IPS-11a (cell line): ENCODE results near the gene ST14.

Experiments used
- H3K4me3 ChIP-seq: one replicate; pipeline ENCODE4 v1.5.1; 2013; ENCODE audit warnings: low read depth, low read length, control low read depth

The ST14 gene

DNA sequence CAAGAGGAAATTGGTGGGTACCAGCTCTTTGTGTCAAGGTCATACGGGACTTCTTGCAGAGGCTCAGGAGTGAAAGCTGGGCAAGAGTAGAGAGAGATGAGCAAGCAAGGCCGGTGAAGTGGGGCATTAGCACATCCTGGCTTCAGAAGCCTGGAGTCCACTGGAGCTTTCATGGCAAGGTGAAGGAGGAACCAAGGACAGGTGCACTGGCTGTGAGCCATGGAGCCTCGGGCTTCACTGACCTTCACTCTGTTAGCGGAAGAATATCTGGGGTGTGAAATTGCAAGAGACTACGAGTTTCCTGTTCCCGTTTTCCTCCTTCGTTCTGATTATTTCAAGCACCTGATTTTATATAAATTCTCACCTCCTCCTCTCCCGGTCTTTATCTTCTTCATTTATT is 25.9 kb upstream of the ST14 start:
- H3K4me3 ChIP-seq: no peak overlapping the region

GRCh38 chr11:130136107-130136506 is 23.5 kb upstream of the ST14 start:
- H3K4me3 ChIP-seq: no peak overlapping the region

DNA sequence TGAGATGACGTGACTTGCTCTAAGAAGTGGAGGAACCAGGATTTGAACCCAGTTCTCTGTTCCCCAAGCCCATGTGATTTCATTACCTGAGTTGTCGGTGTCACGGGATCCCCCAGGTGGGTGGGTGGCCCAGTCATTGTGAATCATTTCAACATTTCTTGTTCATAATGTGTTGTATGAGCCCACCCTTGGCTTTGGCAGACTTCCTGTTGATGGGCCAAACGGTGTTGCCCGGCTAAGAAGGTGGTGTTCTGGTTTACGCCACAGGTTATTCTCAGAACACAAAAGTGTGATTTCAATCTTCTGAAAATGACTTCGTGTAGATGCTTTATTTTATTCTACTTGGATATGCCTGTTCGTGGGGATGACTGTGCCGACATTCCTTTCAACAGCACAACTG is 21.6 kb upstream of the ST14 start:
- H3K4me3 ChIP-seq: no peak overlapping the region

DNA sequence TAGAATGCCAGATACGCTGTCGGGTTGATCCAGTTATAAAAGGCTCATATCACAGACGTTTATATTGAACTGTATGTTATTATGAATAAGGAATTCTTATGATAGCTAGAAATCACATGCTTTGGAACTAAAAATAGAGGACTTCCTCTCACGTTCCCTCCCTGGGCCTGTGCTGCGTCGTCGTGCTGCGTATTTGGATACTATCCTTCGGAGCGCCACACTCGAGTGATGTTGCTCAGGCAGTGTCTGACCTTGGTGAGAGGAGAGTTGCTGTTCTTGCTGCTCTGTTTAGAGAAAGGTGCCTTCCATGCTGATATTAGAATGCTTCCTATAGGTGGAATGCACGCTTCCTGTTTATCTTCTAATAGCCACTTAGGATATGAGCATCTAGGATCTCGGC is 20.2 kb upstream of the ST14 start:
- no peak overlapping the region for H3K4me3 ChIP-seq

DNA sequence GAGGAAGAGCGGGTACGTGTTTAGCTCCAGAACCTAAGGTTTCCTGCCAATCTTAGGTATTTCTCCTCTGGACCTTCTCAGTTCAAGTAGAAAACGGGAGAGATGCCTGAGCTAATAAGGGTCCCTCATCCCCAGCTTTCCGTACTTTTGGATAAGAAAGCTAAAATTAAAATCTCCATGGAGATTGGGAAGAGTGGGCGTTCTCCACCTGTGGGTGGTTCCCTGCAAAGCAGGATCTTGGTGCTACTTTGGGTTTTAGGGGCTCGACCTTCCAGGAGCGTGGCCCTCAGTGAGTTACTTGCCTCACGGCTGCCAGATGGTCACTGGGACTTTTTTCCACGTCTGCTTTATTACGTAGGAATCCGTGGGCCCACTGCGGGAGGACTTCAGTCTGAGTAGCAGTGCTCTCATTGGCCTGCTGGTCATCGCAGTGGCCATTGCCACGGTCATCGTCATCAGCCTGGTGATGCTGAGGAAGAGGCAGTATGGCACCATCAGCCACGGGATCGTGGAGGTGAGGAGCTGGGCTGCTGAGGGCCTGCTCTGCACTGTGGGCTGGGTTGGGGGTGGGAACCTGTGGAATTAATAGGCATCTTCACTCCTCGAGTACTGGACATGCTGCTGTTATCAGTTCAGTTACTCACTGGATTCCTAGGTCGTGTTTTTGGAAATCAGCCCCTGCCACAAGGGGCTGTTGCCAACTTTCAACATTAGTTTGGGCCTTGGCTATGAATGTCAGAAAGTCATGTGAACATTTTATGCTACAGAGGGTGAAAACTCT is 17.8 kb upstream of the ST14 start:
- H3K4me3 ChIP-seq: no peak overlapping the region

GRCh38 chr11:130144141-130144540 is 15.4 kb upstream of the ST14 start:
- H3K4me3 ChIP-seq: no peak overlapping the region

- no peak overlapping the region for H3K4me3 ChIP-seq
These were observed 14.7 kb upstream of the ST14 start for GRCh38 chr11:130144861-130145281.

DNA sequence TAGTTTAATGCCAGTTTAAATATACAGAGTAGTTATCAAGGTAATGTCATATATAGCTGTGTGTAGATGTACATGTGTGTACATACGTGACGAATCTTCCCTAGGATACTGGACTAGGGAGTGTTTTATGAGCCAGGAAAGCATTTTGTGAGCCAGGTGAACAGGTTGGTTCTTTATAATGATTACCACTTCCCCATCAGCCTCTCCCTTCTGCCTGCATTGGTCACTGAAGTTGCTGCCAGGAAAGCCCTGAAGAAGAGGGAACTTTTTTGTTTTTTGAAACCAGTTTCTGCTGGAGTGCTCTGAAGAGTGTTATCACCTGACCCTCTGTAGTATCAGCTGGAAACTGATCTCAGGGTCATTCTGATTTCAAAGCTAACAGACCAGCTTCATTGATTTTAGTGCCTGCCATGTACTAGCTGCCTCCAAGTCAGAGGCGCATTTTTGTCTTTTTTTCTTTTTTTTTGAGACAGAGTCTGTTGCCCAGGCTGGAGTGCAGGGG is 14.2 kb upstream of the ST14 start:
- H3K4me3 ChIP-seq: no peak overlapping the region

GRCh38 chr11:130145975-130146776 is 13.4 kb upstream of the ST14 start:
- no peak overlapping the region for H3K4me3 ChIP-seq

DNA sequence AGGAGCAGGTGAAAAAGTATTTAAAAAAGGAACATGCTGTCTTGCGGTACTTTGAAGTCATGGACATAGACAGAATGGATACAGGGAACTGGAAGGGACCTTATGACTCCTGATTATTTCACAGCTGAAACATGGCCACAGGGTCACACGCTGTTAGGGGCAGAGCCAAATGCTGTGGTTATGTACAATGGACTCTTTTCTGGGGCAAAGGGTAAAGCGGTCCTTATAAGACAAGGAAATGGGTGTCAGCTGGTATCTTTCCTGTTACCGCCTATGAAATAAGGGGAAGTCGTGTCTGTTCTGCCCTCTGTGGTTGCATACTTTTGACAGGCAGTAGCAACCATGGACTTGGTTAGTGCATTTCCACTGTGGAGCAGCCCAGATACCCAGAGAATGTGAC is 12.8 kb upstream of the ST14 start:
- H3K4me3 ChIP-seq: no peak overlapping the region

- no peak overlapping the region for H3K4me3 ChIP-seq
These were observed 10.7 kb upstream of the ST14 start for GRCh38 chr11:130148796-130149326.

- H3K4me3 ChIP-seq: no peak overlapping the region
These were observed 8.8 kb upstream of the ST14 start for GRCh38 chr11:130150790-130151189.

- H3K4me3 ChIP-seq: no peak overlapping the region
These were observed 8.4 kb upstream of the ST14 start for GRCh38 chr11:130151196-130151595.

- no peak overlapping the region for H3K4me3 ChIP-seq
These were observed 3.2 kb upstream of the ST14 start for GRCh38 chr11:130156108-130157022.

DNA sequence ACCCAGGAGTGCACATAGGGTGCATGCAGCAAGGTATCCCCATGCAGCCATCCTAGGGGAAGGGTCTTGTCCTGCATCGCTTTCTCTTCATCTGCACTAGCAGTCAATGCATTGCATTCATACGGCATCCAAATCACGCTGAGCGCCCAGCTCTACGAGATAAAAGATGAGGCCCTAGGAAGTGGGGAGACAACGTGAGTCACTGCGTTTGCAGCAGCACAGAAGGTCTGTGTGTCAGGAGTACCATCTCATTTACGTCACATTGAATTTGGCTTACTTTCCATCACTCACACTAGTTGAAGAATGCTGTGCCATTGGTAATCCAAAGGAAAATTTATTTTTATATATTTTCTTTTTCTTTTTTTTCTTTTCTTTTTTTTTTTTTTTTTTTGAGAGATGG is 2.5 kb upstream of the ST14 start:
- H3K4me3 ChIP-seq: no peak overlapping the region

GRCh38 chr11:130157840-130158239 is 1.7 kb upstream of the ST14 start:
- no peak overlapping the region for H3K4me3 ChIP-seq

- no peak overlapping the region for H3K4me3 ChIP-seq
These were observed 443 bp upstream of the ST14 start for GRCh38 chr11:130159139-130159538.

DNA sequence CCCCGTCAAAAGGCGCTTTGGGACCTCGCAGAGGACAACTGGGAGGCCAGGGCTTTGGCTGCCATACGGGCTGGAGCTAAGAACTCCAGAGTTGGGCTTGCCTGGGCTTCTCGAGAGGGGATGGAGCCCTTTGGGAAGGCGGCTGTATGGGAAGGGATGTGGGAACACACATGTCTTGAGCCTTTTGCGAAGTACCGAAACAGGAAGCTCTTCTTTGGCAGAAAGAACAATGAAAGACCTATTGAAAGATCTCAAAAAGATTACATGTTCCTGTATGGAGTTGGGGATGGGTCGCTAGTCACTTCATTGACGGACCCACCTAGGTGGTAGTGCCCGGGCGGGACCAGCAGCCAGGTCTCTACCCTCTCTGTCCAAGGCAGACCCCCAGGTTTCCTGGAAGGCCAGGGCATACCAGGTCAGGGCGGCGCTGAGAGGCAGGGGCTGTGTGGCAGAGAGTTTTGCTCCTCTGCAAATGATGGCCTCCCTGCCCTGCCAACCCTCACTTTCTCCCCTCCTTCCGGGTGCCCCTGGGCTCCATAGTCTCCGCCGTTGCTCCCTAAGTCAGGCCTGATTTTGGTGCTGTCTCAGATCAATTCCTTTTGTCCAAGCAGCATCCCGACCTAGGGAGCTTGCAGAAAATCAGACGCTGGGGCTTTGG is 1.0 kb downstream of the ST14 start:
- H3K4me3 ChIP-seq: peak overlapping the region; percentile 9

- H3K4me3 ChIP-seq: no peak overlapping the region
These were observed 2.0 kb downstream of the ST14 start for GRCh38 chr11:130161441-130162145.

DNA sequence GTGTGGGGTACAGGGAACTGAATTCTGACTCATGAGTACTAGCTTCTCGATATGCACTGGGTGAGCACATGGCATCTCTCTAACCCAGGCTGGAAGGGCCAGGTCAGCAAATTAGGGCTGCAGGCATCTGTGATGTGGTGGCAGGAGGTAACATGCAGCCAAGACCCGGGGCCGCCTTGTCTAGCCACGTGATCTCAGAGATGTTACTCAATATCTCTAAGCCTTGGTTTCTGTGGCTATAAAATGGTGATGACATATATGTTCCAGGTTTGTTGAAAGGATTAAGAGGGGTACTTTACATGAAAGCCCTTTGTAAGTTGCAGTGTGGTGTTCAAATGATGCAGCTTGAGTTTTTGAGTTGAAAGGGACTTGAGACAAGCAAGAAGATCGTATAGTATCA is 3.2 kb downstream of the ST14 start:
- no peak overlapping the region for H3K4me3 ChIP-seq
